Peyer's patch (tissue), 4 donors: Measurements from ENCODE around the gene RET.

Experiments
- CTCF ChIP-seq, 6 experiments: fragments of 450-650 bp in 4 of 6; fragments of 200-600 bp in 2 of 6; sonication (generic) in 1 of 6; IDR thresholded peaks; one replicate each; pipeline ENCODE4 v1.5.1; 2017 to 2019; ENCODE audit warnings: antibody characterized with exemption in 6 of 6, mild to moderate bottlenecking in 3 of 6, moderate library complexity in 1 of 6
- POLR2A ChIP-seq, 2 donors: fragments of 450-650 bp; IDR thresholded peaks; one replicate each; pipeline ENCODE4 v1.5.1; 2017; ENCODE audit warnings: antibody characterized with exemption in 2 of 2, mild to moderate bottlenecking in 2 of 2, moderate library complexity in 2 of 2

GRCh38 chr10:43128958-43129706, 52.3 kb downstream of the RET start:
- TF ChIP-seq CTCF (IDR thresholded peaks at IDR 0.05) = no peak
- no peak for TF ChIP-seq POLR2A (IDR thresholded peaks at IDR 0.05)
